GM21737 (cell line): ENCODE results near the gene COMMD2.

Source experiments
- ATAC-seq: cut with Tn5 transposase; IDR thresholded peaks from one replicate; pipeline ENCODE4 v1.9.1; 2021; ENCODE audit warnings: mild to moderate bottlenecking, moderate library complexity; ENCODE audit not compliant: unreplicated experiment

COMMD2 gene

GRCh38 chr3:149764302-149764701, 12.0 kb upstream of the COMMD2 start:
- no peak for ATAC-seq

- no peak for ATAC-seq
Observed at GRCh38 chr3:149763565-149764195, 11.4 kb upstream of the COMMD2 start.

- ATAC-seq = no peak
Observed at GRCh38 chr3:149753717-149754116, 1.4 kb upstream of the COMMD2 start.

GRCh38 chr3:149752788-149753136, 473 bp upstream of the COMMD2 start:
- ATAC-seq = no peak

GRCh38 chr3:149751551-149751950, 738 bp downstream of the COMMD2 start:
- ATAC-seq = no peak

- no peak for ATAC-seq
Observed at GRCh38 chr3:149744606-149745005, 7.7 kb downstream of the COMMD2 start.

- ATAC-seq = no peak
Observed at GRCh38 chr3:149744151-149744550, 8.1 kb downstream of the COMMD2 start.

- ATAC-seq = no peak
Observed at GRCh38 chr3:149739396-149739795, 12.9 kb downstream of the COMMD2 start.

- ATAC-seq = no peak
Observed at GRCh38 chr3:149738876-149739275, 13.4 kb downstream of the COMMD2 start.

- no peak for ATAC-seq
Observed at GRCh38 chr3:149736953-149737205, 15.4 kb downstream of the COMMD2 start.

GRCh38 chr3:149736175-149736952, 15.9 kb downstream of the COMMD2 start:
- ATAC-seq = no peak

- ATAC-seq = no peak
Observed at GRCh38 chr3:149732234-149732633, 20.1 kb downstream of the COMMD2 start.

GRCh38 chr3:149727656-149728055, 24.6 kb downstream of the COMMD2 start:
- no peak for ATAC-seq

GRCh38 chr3:149726716-149727407, 25.4 kb downstream of the COMMD2 start:
- no peak for ATAC-seq

- no peak for ATAC-seq
Observed at GRCh38 chr3:149723781-149724180, 28.5 kb downstream of the COMMD2 start.

GRCh38 chr3:149720918-149721317, 31.4 kb downstream of the COMMD2 start:
- no peak for ATAC-seq

GRCh38 chr3:149717391-149718056, 34.8 kb downstream of the COMMD2 start:
- no peak for ATAC-seq

- no peak for ATAC-seq
Observed at GRCh38 chr3:149716984-149717383, 35.3 kb downstream of the COMMD2 start.

- no peak for ATAC-seq
Observed at GRCh38 chr3:149715247-149715646, 37.0 kb downstream of the COMMD2 start.

- no peak for ATAC-seq
Observed at GRCh38 chr3:149713730-149714654, 38.3 kb downstream of the COMMD2 start.

- no peak for ATAC-seq
Observed at GRCh38 chr3:149706905-149707304, 45.4 kb downstream of the COMMD2 start.
